ENCODE measurements around the gene ATG16L1. TPM values are rescaled to one million over a fixed set of nuclear protein-coding genes. Genes with fewer than 3 reads are reported as not detected.

The ATG16L1 gene
- total RNA-seq, 1 experiment from 2014 or later: 42.0 TPM

GRCh38 chr2:233339427-233339826, 88.0 kb downstream of the ATG16L1 start:
- Histone ChIP-seq H2BK20ac (ENCODE audit: low read depth, low read length, poor library complexity, severe bottlenecking) (no peak overlapping the region), H4K20me1 (ENCODE audit: control insufficient read depth, insufficient read depth, insufficient read length) (no peaks in the 10 kb centered on the region), H3K27ac (ENCODE audit: insufficient read length, low read depth, low read length) (no peak overlapping the region), H3K4me2 (ENCODE audit: insufficient read depth, insufficient read length, low read length) (no peak overlapping the region), H2AK5ac (ENCODE audit: insufficient read length, low read length) (no peak overlapping the region), H3K79me2 (ENCODE audit: insufficient read depth, low read length) (no peaks in the 10 kb centered on the region), H3K4ac (ENCODE audit: low read depth, low read length) (no peak overlapping the region), H4K8ac (replicated peaks; ENCODE audit: insufficient read length, low read depth, low read length) (no peak overlapping the region), H2BK120ac (ENCODE audit: low read depth, low read length, poor library complexity, severe bottlenecking) (no peak overlapping the region), H2BK5ac (ENCODE audit: insufficient read length, low read length) (no peak overlapping the region), H3K14ac (ENCODE audit: insufficient read depth, low read length) (no peak overlapping the region), H3K9me3 (ENCODE audit: control insufficient read depth, low read depth, low read length) (no peaks in the 10 kb centered on the region), H2BK12ac (ENCODE audit: insufficient read length, low read depth, low read length) (no peak overlapping the region), H3T11ph (ENCODE audit: low read length) (no peak overlapping the region), H3K4me1 (ENCODE audit: insufficient read depth, low read length) (no peaks in the 10 kb centered on the region), H2BK15ac (ENCODE audit: low read depth, low read length) (no peak overlapping the region), H4K91ac (ENCODE audit: insufficient read length, low read depth, low read length) (no peak overlapping the region), H2AFZ (ENCODE audit: low read length) (no peak overlapping the region), H4K5ac (ENCODE audit: insufficient read length, low read depth, low read length) (no peak overlapping the region), H3K27me3 (ENCODE audit: insufficient read depth, low read length) (no peaks in the 10 kb centered on the region), H3K56ac (ENCODE audit: insufficient read length, low read depth, low read length) (no peak overlapping the region), H3K79me1 (ENCODE audit: insufficient read depth, low read depth, low read length, poor library complexity, severe bottlenecking) (no peaks in the 10 kb centered on the region), H3K23me2 (ENCODE audit: insufficient read length, low read depth, low read length, poor library complexity, severe bottlenecking) (no peaks in the 10 kb centered on the region), H3K23ac (ENCODE audit: insufficient read length, low read depth, low read length) (no peak overlapping the region), H3K18ac (ENCODE audit: insufficient read length, low read depth, low read length) (no peak overlapping the region), H3K9ac (ENCODE audit: extremely low read depth, insufficient read length, low read length) (no peak overlapping the region)
- no CpG with 5 or more reads among the region's 3 CpGs for WGBS (ENCODE audit: extremely low coverage, insufficient read length, low lambda C conversion rate)
- H3K27me3 Mint-ChIP-seq (ENCODE audit: low read depth): peaks cover 60% of the 10 kb centered on the region
- no peak for TF ChIP-seq CTCF (conservative IDR thresholded peaks at IDR 0.05)
- H3K36me3 Mint-ChIP-seq (ENCODE audit: insufficient read depth in 1 of 3, low read depth in 3 of 3): peaks cover 0 to 5% (median 0%) of the 10 kb centered on the region in 3 experiments; a peak in 1 of 7 replicates
- H3K27ac Mint-ChIP-seq: no peak overlapping the region
- no peak for DNase-seq
- H3K4me1 Mint-ChIP-seq: 0 out of 4 replicates have a peak, but pooled peaks cover 3 to 4% of the 10 kb centered on the region in 2 experiments
- H3K4me3 Mint-ChIP-seq: no peak overlapping the region
- H3K9me3 Mint-ChIP-seq: peaks cover 4 to 6% of the 10 kb centered on the region in 2 experiments; a peak in 3 of 5 replicates

Measured in H9 (cell line).